ENCODE results near the gene KDM4C.

DNA sequence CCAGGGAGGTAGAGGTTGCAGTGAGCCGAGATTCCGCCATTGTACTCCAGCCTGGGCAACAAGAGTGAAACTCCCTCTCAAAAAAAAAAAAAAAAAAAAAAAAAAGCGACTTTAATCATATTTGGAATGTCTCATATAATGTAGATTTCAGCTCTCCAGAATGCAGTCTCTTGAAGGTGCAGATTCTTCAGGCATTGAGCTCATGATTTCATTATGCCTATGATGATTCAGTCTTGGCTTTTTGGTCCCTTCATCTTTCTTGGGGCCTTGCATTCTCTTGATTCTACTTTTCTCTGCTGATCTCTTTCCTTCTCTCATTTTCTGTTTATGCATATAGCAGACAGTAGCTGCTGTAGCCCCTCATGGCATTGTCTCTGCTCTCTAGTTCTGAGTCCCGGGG is 22.9 kb downstream of the KDM4C start:
- TF ChIP-seq SRF (IDR thresholded peaks at IDR 0.05; ENCODE audit: low read depth), result no peak
- TF ChIP-seq EGR1 (IDR thresholded peaks at IDR 0.05; ENCODE audit: low read depth), result no peak
- TF ChIP-seq, protein P1, sequence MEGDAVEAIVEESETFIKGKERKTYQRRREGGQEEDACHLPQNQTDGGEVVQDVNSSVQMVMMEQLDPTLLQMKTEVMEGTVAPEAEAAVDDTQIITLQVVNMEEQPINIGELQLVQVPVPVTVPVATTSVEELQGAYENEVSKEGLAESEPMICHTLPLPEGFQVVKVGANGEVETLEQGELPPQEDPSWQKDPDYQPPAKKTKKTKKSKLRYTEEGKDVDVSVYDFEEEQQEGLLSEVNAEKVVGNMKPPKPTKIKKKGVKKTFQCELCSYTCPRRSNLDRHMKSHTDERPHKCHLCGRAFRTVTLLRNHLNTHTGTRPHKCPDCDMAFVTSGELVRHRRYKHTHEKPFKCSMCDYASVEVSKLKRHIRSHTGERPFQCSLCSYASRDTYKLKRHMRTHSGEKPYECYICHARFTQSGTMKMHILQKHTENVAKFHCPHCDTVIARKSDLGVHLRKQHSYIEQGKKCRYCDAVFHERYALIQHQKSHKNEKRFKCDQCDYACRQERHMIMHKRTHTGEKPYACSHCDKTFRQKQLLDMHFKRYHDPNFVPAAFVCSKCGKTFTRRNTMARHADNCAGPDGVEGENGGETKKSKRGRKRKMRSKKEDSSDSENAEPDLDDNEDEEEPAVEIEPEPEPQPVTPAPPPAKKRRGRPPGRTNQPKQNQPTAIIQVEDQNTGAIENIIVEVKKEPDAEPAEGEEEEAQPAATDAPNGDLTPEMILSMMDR (IDR thresholded peaks at IDR 0.05 in 2 of 3, conservative IDR thresholded peaks at IDR 0.05 in 1 of 3; ENCODE audit: borderline replicate concordance in 1 of 3, insufficient read depth in 1 of 3, low read depth in 2 of 3, low read length in 2 of 3), result no peak
- no peak for TF ChIP-seq JUND (IDR thresholded peaks at IDR 0.05)
